NCI-H345 treated with DMSO at 0.1 percent for 48 hours (cell line): Measurements from ENCODE around the gene SLC24A4.
"Not testable (repeated sequence)": the region's sequence is repeated elsewhere in the genome, so short reads cannot be mapped to it uniquely, and the experiment has no call there.

Experiments
- DNase-seq: peaks from one replicate; lab custom pipeline; 2025; ENCODE audit not compliant: unreplicated experiment; lab: John Stamatoyannopoulos, UW

Gene SLC24A4

DNA sequence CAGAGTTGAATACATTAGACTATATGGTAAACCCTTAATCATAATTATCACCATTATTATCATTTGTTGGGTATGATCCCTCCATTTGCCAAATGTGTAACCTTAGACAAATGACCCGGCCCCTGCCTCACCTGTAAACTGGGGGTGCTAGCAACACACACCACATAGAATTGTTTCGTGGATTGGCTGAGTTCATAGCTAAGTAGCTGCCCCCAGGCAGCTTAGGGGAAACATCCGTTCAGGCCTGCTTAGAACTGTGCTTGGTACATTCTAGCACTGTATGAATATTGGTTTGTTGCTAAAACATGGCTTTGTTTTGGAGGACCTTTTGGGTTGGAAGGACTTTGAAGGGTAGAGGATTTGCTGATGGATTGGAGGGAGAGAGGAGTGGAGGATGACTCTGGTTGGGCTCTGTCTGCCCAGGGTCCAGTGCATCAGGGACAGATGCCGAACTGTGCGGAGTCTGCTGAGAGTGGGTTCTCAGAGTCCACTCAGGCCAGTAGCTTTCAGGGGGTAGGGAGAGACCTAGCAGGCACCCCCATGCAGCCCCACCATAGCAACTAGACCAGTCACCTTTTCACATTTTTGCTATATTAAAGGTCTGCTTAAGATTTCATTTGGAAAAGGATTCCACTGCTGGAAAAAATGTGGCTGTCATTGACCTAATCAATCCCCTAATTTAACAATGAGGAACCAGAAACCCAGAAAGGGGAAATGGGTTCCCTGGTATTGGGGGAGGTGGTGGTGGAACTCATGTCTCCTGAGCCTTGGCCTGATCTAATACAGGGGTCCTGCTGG lies 192.8 kb downstream of the SLC24A4 start:
- DNase-seq = no peak

DNA sequence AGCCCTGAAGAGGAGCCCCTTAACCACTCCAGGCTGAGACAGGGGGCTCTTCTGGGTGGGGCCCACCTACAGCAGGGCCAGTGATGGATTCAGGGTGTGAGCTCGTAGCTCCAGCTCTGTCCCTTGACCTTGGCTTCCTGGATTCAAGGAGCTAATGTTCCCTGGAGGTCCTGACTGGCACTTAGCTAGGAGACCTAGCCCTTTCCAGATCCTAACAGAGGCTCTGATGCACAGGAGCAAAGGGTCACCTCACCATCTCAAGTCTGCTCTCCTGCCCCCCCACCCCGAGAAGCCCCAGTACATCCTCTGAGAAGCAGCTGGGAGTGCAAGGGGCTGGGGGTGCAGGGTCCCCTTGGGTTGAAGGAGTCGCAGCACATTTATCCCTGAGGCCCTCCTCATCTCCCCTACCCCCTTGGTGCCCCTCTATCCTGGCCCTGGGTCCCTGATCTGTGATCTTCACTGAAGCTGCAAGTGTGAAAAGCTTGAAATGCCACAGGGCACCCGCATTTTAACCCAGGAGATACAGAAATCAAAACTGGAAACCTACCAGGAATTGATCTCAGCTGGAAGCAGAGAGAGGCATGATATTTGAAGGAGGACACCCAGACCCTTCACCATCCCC lies 193.5 kb downstream of the SLC24A4 start:
- no peak for DNase-seq

DNA sequence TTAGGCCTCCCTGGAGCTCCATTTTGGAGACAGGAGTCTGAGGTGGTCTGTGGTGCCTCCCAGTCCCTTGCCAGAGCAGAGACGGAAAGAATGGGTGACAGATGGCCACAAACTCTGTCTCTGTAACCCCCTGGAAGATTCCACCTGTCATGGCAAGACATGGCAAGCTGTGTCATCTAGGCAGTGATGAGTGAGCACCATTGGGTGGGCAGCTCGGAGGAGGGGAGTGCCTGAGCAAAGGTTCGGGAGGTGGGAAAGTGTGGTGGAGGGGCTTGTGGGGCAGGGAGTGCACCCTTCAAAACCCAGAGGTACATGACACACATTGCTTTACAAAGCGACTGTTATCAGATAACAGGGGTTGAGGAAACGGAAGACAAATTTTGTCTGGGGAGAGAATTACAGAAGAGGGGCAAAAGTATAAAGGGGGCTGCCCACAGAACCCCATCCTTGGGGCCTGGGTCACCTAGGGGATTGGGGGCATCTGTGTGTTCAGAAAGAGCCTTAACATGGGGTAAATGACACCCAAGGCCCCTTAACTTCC lies 194.1 kb downstream of the SLC24A4 start:
- DNase-seq = no peak

- DNase-seq = no peak
Observed at GRCh38 chr14:92517761-92518160, 194.8 kb downstream of the SLC24A4 start.

DNA sequence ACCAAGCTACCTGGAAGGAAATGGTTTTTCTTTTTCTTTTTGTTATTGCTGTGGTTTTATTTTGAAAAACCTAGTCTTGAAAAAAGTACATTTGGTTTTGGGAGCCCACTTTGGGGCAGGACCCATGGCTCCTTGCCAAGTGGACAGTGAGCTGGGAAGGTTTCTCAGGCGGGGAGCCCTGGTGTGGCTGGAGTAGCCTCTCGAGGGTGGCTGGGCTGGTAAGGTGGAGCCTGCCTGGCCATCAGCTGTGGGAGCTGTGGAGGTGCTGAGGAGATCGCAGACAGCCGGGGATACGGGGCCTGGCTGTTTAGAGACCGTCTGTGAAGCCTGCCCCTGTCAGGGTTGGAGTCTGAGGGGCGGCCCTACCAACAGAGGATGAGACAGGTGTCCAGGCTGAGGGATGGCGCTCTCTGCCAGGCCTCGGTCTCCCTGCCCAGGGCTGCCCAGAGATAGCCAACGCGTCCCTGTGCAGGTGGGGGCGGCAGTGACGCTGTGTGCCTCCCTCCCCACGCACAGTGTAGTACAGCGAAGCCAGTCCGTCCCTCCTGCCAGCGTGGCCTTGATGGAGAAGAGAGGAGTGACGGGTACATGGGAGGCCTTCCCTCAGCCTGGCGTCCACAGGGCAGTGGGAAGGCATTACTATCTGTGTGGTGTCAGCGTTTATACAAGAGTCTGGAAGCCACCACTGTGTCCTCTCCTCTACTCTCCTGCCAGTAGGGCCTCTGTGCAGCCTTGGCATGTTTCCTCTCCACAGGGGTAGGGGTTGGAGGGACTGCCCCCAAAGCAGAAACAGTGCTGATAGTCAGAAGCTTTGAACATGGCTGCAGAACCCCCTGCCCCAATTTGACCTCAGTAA lies 196.5 kb downstream of the SLC24A4 start:
- no peak for DNase-seq

DNA sequence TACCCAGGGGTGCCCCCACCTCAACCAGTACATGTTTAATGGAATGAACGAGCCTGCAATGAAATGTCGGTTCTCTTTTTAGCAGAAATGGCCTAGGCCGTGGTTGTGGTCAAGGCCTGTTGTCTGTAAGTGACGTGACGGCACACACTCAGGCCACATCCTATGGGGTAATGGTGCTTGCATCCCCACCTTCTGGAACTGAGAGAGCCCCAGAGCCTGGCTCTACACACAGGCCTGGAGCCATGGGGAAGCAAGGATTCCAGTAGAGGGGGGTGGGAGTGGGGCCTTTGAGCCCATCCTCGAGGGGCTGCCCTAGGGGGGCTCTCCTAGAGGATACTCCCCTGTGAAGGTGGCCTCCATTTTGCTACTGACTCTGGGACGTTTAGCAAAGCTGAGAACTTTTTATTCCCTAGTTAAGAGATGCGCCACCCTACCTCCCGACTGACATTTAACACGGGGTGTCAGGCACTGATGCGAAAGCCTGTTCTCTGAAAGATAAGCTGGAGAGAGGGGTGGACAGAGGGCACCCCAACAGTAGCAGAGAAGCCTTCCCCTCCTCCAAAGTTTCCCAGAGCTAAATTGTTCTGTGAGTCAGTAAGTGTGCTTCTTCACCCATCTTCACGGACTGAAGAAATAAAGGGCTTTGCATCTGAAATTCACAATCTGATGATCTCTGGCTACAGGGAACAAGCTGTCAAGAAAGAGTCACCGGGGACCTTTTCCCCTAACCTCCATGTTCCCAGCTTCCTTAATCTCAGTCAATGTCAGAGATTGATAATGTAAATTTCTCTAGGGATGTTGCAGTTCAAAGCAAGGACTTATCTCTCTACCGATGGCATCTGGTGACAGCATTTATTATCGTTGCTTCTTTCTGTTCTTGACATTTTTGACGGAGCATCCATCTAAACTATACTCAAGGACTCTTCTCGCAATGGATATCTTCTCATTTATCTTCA lies 197.4 kb downstream of the SLC24A4 start:
- no peak for DNase-seq

DNA sequence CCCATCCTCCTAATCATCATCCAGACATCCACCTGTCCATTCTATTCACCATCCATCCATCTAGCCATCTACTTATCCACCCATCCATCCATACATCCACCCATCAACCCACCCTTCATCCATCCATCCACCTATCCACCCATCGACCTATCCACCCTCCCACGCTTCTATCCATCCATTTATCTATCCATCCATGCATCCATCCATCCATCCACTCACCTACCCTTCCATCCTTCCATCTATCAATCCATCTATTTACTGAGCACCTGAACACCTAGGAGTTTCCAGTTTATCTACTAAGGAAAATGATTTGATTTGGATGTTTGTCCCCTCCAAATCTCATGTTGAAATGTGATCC lies 198.1 kb downstream of the SLC24A4 start:
- DNase-seq = no peak

DNA sequence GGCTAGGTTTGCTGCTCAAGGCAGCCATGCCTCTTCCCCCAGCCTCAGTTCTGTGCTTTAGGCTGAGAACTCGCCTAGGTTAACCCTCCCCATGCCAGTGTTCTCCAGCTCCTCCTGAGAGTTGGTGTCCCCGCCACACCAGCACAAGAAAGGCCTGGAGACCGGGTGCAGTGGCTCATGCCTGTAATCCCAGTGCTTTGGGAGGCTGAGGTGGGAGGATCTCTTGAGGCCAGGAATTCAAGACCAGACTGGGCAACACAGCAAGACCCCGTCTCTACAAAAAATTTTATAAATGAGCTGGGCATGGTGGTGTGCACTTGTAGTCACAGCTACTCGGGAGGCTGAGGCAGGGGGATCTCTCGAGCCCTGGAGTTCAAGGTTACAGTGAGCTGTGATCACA lies 200.8 kb downstream of the SLC24A4 start:
- DNase-seq = no peak

DNA sequence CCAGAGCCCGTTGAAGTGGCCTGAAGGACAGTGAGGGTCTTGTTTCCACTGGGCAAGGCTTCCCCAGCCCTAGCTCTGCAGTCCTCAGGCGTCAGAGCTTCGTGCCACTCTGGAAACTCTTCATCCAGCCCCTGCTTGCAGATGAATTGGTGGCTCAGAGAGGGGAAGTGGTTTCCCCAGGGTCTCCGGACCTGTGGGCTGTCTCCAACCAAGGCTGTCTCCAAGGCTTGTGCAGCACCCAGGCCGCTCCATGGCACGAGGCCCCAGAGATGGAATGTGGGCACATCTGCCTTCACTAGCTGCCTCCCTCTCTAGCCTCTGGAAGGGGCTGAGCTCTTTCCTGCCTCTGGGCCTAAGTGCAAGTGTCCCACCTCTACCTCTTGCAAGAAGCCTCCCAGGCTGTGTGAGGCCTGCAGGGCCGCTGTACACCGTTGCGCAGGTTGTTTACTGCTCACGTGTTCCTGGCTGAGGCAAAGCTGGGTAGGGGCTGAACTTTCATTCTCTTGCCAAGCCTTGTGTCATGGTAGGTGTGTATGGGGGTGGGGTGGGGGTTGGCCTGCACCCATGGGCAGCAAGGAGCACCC lies 201.7 kb downstream of the SLC24A4 start:
- no peak for DNase-seq

- DNase-seq = no peak
Observed at GRCh38 chr14:92525322-92526095, 202.5 kb downstream of the SLC24A4 start.

GRCh38 chr14:92527721-92528120 lies 204.8 kb downstream of the SLC24A4 start:
- no peak for DNase-seq

- no peak for DNase-seq
Observed at GRCh38 chr14:92528486-92529100, 205.6 kb downstream of the SLC24A4 start.

DNA sequence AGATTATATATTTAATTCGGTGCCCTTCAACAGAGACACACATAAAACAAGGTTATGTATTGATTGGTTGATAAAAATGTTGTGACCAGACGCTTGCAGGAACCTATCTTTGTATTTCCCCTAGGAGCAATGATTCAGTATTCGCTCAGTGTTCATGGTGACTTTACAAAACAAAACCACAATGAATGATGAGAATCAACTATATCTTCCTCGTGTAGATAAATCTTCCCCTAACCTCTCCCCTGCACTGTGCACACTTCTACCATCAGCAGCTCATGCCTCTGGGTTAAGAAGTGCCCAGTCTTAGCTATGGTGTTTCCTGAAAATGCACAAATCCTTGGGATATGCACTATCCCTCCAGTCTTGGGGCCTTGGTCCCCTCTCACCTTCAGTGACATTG lies 206.9 kb downstream of the SLC24A4 start:
- DNase-seq = no peak

DNA sequence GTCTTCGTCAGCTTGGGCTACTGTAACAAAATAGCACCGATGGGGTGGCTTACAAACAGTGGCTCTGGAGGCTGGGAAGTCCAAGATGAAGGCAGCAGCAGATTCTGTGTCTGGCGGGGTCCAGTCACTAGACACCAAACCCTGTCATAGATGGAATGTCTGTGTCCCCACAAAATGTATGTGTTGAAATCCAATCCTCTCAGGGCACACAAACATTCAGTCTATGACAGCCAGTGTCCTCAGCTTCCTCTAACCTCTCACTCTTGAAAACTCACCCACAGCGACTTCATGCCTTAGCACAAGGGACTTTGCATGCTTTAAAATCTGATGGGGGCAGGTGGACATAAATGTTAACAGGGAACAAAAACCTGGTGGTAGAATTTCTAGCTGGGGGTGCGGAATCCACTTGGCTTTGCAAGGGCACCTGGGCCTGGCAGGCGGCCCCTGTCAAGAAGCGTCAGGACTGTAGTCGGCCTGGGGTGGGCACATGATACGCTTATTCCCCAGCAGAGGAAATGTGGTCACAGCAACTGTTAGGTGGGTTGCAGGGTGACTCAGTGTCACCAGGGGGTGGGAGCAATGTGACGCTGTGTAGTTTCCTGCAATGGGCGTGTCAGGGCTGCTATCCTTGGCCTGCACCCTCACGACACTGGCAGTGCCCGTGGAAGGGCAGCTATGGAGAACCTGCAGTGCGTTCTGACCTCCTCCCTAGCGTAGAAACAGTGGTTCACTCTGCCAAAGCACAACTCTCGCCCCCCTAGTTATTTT lies 208.3 kb downstream of the SLC24A4 start:
- no peak for DNase-seq

GRCh38 chr14:92532490-92533163 lies 209.7 kb downstream of the SLC24A4 start:
- DNase-seq = no peak

DNA sequence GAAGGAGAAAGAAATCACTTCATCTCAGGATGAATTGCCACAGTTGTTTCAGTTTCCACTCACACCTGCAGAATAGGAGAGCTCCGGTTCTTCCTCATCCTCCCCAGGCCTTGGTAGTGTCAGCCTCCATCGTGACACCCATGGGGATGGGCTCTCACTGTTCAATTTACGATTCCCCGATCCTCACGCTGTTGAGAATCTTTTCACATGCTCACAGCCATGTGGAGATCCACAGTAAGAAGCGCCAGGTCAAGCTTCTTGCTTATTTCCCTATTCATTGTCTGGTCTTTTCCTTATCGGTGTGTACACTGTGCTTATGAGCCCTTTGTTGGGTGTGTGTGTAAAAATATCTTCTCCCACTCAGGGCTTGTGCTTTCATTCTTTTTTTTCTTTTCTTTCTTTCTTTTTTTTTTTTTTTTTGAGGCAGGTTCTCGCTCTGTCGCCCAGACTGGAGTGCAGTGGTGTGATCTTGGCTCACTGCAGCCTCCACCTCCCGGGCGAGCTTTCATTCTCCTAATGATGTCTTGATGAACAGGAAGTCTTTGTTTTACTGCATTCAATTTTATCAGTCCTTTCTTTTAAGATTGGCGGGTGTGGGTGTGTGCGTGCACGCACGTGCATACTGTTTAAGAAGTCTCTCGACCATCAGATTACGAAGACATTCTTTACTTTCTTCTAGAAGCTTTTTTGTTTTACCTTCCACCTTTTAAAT lies 212.1 kb downstream of the SLC24A4 start:
- no peak for DNase-seq

- DNase-seq = not testable (repeated sequence)
Observed at GRCh38 chr14:92536231-92536630, 213.3 kb downstream of the SLC24A4 start.
